Osteoblast (primary cell): Measurements from ENCODE around the gene CENPU. TPM values are rescaled to one million over a fixed set of nuclear protein-coding genes. Genes with fewer than 3 reads are reported as not detected.

Experiments
- DNase-seq: peaks from one replicate; pipeline ENCODE4 v3.0.0; 2011; ENCODE audit warnings: low spot score, mixed read lengths; ENCODE audit not compliant: insufficient read length; ENCODE audit errors: missing footprints
- H2AFZ ChIP-seq: 2 replicates; pipeline ENCODE4 v1.6.0; 2011; ENCODE audit warnings: mild to moderate bottlenecking, low read length
- H3K27ac ChIP-seq: 2 replicates; pipeline ENCODE4 v1.5.1; 2011; ENCODE audit warnings: mild to moderate bottlenecking, low read depth, low read length, moderate library complexity
- H3K27me3 ChIP-seq: 2 replicates; pipeline ENCODE4 v1.6.0; 2012; ENCODE audit warnings: mild to moderate bottlenecking, control low read depth, inconsistent platforms, low read length, moderate library complexity; ENCODE audit not compliant: insufficient read depth
- H3K36me3 ChIP-seq: 2 replicates; pipeline ENCODE4 v1.5.1; 2011; ENCODE audit warnings: mild to moderate bottlenecking, low read length, control low read depth, moderate library complexity; ENCODE audit not compliant: insufficient read depth
- H3K4me1 ChIP-seq: 2 replicates; pipeline ENCODE4 v1.5.1; 2011; ENCODE audit warnings: mild to moderate bottlenecking, low read length, control low read depth, moderate library complexity; ENCODE audit not compliant: insufficient read depth
- H3K4me2 ChIP-seq: 2 replicates; pipeline ENCODE4 v1.6.0; 2011; ENCODE audit warnings: mild to moderate bottlenecking, low read length; ENCODE audit not compliant: insufficient read depth
- H3K4me3 ChIP-seq: fragments of 200-600 bp; sonication (generic); 3 replicates; pipeline ENCODE4 v1.5.1; 2012; ENCODE audit warnings: mild to moderate bottlenecking, low read length, inconsistent platforms; ENCODE audit not compliant: insufficient read depth
- H3K79me2 ChIP-seq: 2 replicates; pipeline ENCODE4 v1.6.0; 2012; ENCODE audit warnings: mild to moderate bottlenecking, low read length, control low read depth, inconsistent platforms; ENCODE audit not compliant: insufficient read depth
- H3K9me3 ChIP-seq: 2 replicates; pipeline ENCODE4 v1.5.1; 2011; ENCODE audit warnings: low read depth, low read length, control low read depth
- H4K20me1 ChIP-seq: 2 replicates; pipeline ENCODE4 v1.6.0; 2012; ENCODE audit warnings: mild to moderate bottlenecking, low read length, control low read depth; ENCODE audit not compliant: insufficient read depth
- total RNA-seq: library from RNA; depleted of rRNA; stranded (reverse); fragments of >200 nt; gene quantifications from 2 replicates; pipeline ENCODE4 v1.2.3, GENCODE V29; 2012
- TF ChIP-seq, protein P1 (sequence below): IDR thresholded peaks from 2 replicates; pipeline ENCODE4 v1.5.1; 2011; ENCODE audit warnings: mild to moderate bottlenecking, low read depth, low read length, moderate library complexity; ENCODE audit errors: extremely low read depth

CENPU gene
- total RNA-seq, 1 donor = 5.1 TPM

DNA sequence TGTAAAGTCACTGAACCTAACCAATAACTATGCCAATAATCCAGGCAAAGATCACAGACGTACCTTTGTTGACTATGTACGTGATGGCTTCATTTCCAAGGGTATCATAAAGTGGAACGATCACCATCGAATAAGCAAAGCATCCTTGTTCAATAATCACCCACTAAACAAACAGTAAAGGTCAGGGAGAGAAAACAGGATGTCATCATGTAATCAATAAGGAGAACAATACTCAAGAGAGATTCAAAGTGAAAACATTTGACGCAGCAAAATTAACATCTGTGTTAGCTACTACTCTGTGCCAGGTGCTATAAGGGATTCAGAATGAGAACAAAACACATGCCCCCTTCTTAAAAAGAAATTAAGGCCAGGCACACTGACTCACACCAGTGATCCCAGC, 42.9 kb upstream of the CENPU start:
- Histone ChIP-seq H3K79me2 (no peaks in the 10 kb centered on the region), H3K27ac (no peak overlapping the region), H3K4me2 (no peak overlapping the region), H3K4me1 (no peaks in the 10 kb centered on the region), H3K27me3 (no peaks in the 10 kb centered on the region), H3K9me3 (no peaks in the 10 kb centered on the region), H3K4me3 (no peak overlapping the region), H2AFZ (no peak overlapping the region), H4K20me1 (no peaks in the 10 kb centered on the region), H3K36me3 (peaks cover 5% of the 10 kb centered on the region)
- TF ChIP-seq, protein P1, sequence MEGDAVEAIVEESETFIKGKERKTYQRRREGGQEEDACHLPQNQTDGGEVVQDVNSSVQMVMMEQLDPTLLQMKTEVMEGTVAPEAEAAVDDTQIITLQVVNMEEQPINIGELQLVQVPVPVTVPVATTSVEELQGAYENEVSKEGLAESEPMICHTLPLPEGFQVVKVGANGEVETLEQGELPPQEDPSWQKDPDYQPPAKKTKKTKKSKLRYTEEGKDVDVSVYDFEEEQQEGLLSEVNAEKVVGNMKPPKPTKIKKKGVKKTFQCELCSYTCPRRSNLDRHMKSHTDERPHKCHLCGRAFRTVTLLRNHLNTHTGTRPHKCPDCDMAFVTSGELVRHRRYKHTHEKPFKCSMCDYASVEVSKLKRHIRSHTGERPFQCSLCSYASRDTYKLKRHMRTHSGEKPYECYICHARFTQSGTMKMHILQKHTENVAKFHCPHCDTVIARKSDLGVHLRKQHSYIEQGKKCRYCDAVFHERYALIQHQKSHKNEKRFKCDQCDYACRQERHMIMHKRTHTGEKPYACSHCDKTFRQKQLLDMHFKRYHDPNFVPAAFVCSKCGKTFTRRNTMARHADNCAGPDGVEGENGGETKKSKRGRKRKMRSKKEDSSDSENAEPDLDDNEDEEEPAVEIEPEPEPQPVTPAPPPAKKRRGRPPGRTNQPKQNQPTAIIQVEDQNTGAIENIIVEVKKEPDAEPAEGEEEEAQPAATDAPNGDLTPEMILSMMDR = no peak
- no peak for DNase-seq

DNA sequence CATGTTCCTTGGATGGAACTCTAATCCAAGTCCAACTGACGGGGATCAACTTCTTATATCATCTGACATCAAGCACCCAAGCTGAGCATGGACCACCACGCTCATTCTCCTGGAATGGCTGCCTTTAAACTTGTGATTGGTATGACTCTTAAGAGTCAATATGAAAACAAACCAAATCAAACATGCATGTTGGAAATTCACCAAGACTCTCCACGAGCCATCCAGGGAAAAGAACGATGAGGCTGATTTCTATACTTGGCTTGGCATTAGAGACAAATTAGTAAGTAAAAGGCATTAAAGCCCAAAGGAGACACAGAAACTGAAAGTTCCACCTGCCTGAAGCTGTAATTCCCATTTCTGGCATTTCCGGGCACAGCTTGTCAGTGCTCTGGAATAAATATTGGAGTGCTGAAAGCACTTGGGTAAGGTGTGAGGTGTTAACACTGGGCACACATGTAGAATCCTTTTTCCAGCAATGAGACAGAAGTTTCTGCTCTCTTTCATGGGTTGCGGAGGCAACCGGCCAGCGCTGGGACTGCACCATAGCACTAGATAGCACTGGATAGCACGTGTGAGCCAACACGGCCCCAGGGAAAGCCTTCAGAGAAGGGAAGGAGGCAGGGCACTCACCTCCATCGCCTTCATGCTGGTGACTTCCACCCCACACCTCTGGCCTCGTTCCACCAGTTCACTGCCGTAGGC, 42.1 kb upstream of the CENPU start:
- H3K79me2 ChIP-seq = no peaks in the 10 kb centered on the region
- H3K4me3 ChIP-seq = no peak overlapping the region
- no peaks in the 10 kb centered on the region for H3K9me3 ChIP-seq
- H4K20me1 ChIP-seq = no peaks in the 10 kb centered on the region
- H3K27me3 ChIP-seq = no peaks in the 10 kb centered on the region
- no peak overlapping the region for H2AFZ ChIP-seq
- H3K4me1 ChIP-seq = no peaks in the 10 kb centered on the region
- no peak overlapping the region for H3K4me2 ChIP-seq
- peaks cover 5% of the 10 kb centered on the region for H3K36me3 ChIP-seq
- no peak overlapping the region for H3K27ac ChIP-seq
- DNase-seq = no peak
- TF ChIP-seq, protein P1 = no peak

DNA sequence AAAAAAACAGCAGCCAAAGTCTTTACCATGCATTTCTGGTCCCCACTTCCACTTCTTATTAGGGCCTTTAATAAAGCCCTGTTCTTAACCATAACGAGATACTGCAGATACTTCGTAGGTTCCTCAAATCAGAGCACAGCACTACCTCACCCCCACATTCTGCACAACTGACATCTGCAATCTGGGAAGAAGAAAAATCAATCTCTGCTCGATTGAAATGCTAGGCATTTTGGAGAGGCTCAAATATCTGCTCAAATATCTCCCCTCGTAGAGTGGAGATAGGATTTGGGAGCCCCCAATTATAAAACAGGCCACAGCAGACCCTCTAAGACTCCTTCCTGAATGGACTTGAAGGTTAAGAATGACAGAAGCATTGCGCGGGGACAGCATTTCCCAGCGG, 40.3 kb upstream of the CENPU start:
- Histone ChIP-seq H3K9me3 (no peaks in the 10 kb centered on the region), H3K79me2 (no peaks in the 10 kb centered on the region), H3K27ac (no peak overlapping the region), H3K4me3 (no peak overlapping the region), H3K27me3 (no peaks in the 10 kb centered on the region), H2AFZ (no peak overlapping the region), H3K36me3 (peaks cover 5% of the 10 kb centered on the region), H3K4me1 (no peaks in the 10 kb centered on the region), H3K4me2 (no peak overlapping the region), H4K20me1 (no peaks in the 10 kb centered on the region)
- TF ChIP-seq, protein P1 = no peak
- DNase-seq = peak; percentile 73

DNA sequence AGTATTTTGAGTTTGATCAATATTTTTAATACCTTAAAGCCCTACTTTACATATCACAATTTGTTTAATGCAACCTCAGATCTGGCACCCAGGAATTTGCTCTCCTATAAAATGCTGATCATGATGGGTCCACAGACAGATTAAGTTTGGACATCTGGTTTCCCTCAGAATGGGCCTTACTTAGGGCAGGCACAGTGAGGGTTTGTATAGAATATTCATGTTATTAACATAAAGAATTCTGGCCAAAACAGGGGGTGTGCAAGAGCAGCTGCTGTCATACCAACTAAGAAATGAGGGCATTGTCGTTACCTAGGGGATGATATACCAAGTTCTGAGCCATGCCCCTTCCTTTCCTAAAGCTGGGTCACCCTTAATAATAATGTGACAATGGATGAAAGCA, 37.5 kb upstream of the CENPU start:
- no peaks in the 10 kb centered on the region for H4K20me1 ChIP-seq
- H2AFZ ChIP-seq = no peak overlapping the region
- no peak overlapping the region for H3K4me2 ChIP-seq
- TF ChIP-seq, protein P1 = no peak
- no peak for DNase-seq
- H3K79me2 ChIP-seq = no peaks in the 10 kb centered on the region
- no peaks in the 10 kb centered on the region for H3K4me1 ChIP-seq
- no peak overlapping the region for H3K4me3 ChIP-seq
- H3K27me3 ChIP-seq = no peaks in the 10 kb centered on the region
- H3K27ac ChIP-seq = no peak overlapping the region
- peaks cover 15% of the 10 kb centered on the region for H3K36me3 ChIP-seq
- H3K9me3 ChIP-seq = no peaks in the 10 kb centered on the region
